Colonic mucosa (tissue), 4 donors: ENCODE measurements around the gene GET4. TPM values are rescaled to one million over a fixed set of nuclear protein-coding genes. Genes with fewer than 3 reads are reported as not detected.

Source experiments
- DNase-seq: peaks from one replicate; pipeline ENCODE4 v3.0.0-alpha.2; 2020
- H3K27ac ChIP-seq: fragments of 200-600 bp; one replicate; pipeline ENCODE4 v1.8.0; 2021
- H3K27me3 ChIP-seq: fragments of 200-600 bp; one replicate; pipeline ENCODE4 v1.8.0; 2021
- H3K36me3 ChIP-seq: fragments of 200-600 bp; one replicate; pipeline ENCODE4 v1.8.0; 2021
- H3K4me1 ChIP-seq: fragments of 200-600 bp; one replicate; pipeline ENCODE4 v1.8.0; 2021; ENCODE audit warnings: mild to moderate bottlenecking
- H3K4me3 ChIP-seq: fragments of 200-600 bp; one replicate; pipeline ENCODE4 v1.8.0; 2021
- H3K9ac ChIP-seq, 2 donors: one replicate each; pipeline ENCODE4 v1.7.0; 2013; ENCODE audit warnings: control low read depth in 2 of 2, low read depth in 2 of 2, low read length in 2 of 2
- H3K9me3 ChIP-seq: fragments of 200-600 bp; one replicate; pipeline ENCODE4 v1.8.0; 2021
- CTCF ChIP-seq: fragments of 200-600 bp; IDR thresholded peaks from one replicate; pipeline ENCODE4 v1.8.0; 2022; ENCODE audit warnings: antibody characterized with exemption, mild to moderate bottlenecking
- intact Hi-C: fragments of 100-400 bp; cut with DNase I; formaldehyde crosslinking; loops from one replicate; pipeline ENCODE4 v1.14.1; 2022
- total RNA-seq, 2 donors: library from RNA; stranded (reverse); fragmentation: NEBNext Ultra II Directional in 1 of 2; extraction: Animal tissue kit (Norgen Biotek cat#: 25700) in 1 of 2; gene quantifications; one replicate each; pipeline ENCODE4 v1.2.1, GENCODE V29; 2021
- donor health status: healthy.
- donor health status: DM: no; HTN: no; CAD: no.
- donor health status: DM: no; HTN: no; CAD: no.

Gene GET4
- total RNA-seq, 2 donors from 2014 or later, result 33.0 to 35.9 TPM

GRCh38 chr7:916291-916941 lies 40.1 kb downstream of the GET4 start:
- Histone ChIP-seq H3K9me3 (no peaks in the 10 kb centered on the region), H3K9ac (peak overlapping the region in 1 of 2 donors; percentile 69), H3K27me3 (no peaks in the 10 kb centered on the region), H3K4me3 (no peak overlapping the region), H3K36me3 (no peaks in the 10 kb centered on the region), H3K4me1 (peaks cover 13% of the 10 kb centered on the region), H3K27ac (no peak overlapping the region)
- no peak for TF ChIP-seq CTCF
- no peak for DNase-seq
- intact Hi-C loops, result no loop called here

GRCh38 chr7:917255-918117 lies 41.1 kb downstream of the GET4 start:
- H3K36me3 ChIP-seq, result no peaks in the 10 kb centered on the region
- no peaks in the 10 kb centered on the region for H3K9me3 ChIP-seq
- DNase-seq, result no peak
- intact Hi-C loops, result no loop called here
- peak overlapping the region in 1 of 2 donors; percentile 12 for H3K9ac ChIP-seq
- no peak overlapping the region for H3K27ac ChIP-seq
- no peak for TF ChIP-seq CTCF
- no peaks in the 10 kb centered on the region for H3K27me3 ChIP-seq
- no peak overlapping the region for H3K4me3 ChIP-seq
- peaks cover 23% of the 10 kb centered on the region for H3K4me1 ChIP-seq

- no peak overlapping the region for H3K4me3 ChIP-seq
- no peak for DNase-seq
- H3K27me3 ChIP-seq, result no peaks in the 10 kb centered on the region
- peaks cover 26% of the 10 kb centered on the region for H3K4me1 ChIP-seq
- intact Hi-C loops, result no loop called here
- H3K27ac ChIP-seq, result no peak overlapping the region
- no peaks in the 10 kb centered on the region for H3K9me3 ChIP-seq
- no peak for TF ChIP-seq CTCF
- no peak overlapping the region for H3K9ac ChIP-seq
- H3K36me3 ChIP-seq, result no peaks in the 10 kb centered on the region
Observed at GRCh38 chr7:918118-918425, 41.7 kb downstream of the GET4 start.

- Histone ChIP-seq H3K27me3 (no peaks in the 10 kb centered on the region), H3K4me1 (peaks cover 30% of the 10 kb centered on the region), H3K9ac (peak overlapping the region in 1 of 2 donors; percentile 28), H3K9me3 (no peaks in the 10 kb centered on the region), H3K36me3 (no peaks in the 10 kb centered on the region), H3K27ac (no peak overlapping the region), H3K4me3 (no peak overlapping the region)
- intact Hi-C loops, result no loop called here
- TF ChIP-seq CTCF, result no peak
- no peak for DNase-seq
Observed at GRCh38 chr7:918441-919113, 42.2 kb downstream of the GET4 start.

- Histone ChIP-seq H3K36me3 (no peaks in the 10 kb centered on the region), H3K27me3 (no peaks in the 10 kb centered on the region), H3K4me1 (peaks cover 32% of the 10 kb centered on the region), H3K9me3 (no peaks in the 10 kb centered on the region), H3K4me3 (no peak overlapping the region), H3K27ac (no peak overlapping the region), H3K9ac (peak overlapping the region in 1 of 2 donors; percentile 28)
- no peak for DNase-seq
- intact Hi-C loops, result no loop called here
- no peak for TF ChIP-seq CTCF
Observed at GRCh38 chr7:919114-919442, 42.7 kb downstream of the GET4 start.
